PC-3 (cell line): ENCODE measurements around the gene IMPA2.

ENCODE experiments used
- EZH2 ChIP-seq: fragments of 300-600 bp; sonication (generic); IDR thresholded peaks from one replicate; pipeline ENCODE4 v1.6.1; 2017; ENCODE audit warnings: antibody characterized with exemption, mild to moderate bottlenecking, low read length; ENCODE audit not compliant: unreplicated experiment
- EZH2phosphoT487 ChIP-seq: fragments of 300-600 bp; sonication (generic); IDR thresholded peaks from 2 replicates; pipeline ENCODE4 v1.6.1; 2018; ENCODE audit warnings: mild to moderate bottlenecking, antibody characterized with exemption, low read length, borderline replicate concordance
- TF ChIP-seq, protein P1 (sequence below): fragments of 300-600 bp; sonication (generic); conservative IDR thresholded peaks from 2 replicates; pipeline ENCODE4 v1.5.1; 2017; ENCODE audit warnings: antibody characterized with exemption, low read depth, mild to moderate bottlenecking, low read length

DNA sequence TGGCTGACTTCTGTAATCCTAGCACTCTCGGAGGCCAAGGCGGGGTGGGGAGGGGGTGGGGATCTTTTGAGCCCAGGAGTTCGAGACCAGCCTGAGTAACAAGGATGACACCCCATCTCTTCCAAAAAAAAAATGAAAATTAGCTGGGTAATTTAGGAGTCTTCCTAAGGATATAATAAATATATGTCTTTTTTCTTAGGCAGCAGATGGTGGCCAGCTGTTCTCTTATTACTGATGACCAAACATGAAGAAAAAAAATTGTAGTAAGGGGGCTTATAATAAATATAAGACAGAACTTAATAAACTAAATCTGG is 4.2 kb upstream of the IMPA2 start:
- TF ChIP-seq, protein P1, sequence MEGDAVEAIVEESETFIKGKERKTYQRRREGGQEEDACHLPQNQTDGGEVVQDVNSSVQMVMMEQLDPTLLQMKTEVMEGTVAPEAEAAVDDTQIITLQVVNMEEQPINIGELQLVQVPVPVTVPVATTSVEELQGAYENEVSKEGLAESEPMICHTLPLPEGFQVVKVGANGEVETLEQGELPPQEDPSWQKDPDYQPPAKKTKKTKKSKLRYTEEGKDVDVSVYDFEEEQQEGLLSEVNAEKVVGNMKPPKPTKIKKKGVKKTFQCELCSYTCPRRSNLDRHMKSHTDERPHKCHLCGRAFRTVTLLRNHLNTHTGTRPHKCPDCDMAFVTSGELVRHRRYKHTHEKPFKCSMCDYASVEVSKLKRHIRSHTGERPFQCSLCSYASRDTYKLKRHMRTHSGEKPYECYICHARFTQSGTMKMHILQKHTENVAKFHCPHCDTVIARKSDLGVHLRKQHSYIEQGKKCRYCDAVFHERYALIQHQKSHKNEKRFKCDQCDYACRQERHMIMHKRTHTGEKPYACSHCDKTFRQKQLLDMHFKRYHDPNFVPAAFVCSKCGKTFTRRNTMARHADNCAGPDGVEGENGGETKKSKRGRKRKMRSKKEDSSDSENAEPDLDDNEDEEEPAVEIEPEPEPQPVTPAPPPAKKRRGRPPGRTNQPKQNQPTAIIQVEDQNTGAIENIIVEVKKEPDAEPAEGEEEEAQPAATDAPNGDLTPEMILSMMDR: no peak
- TF ChIP-seq EZH2phosphoT487: no peak
- no peak for TF ChIP-seq EZH2
